HL-60 (cell line): ENCODE measurements around the gene KIAA1671.

ENCODE experiments used
- DNase-seq, 2 experiments: peaks; one replicate each; pipeline ENCODE4 v3.0.0-alpha.2; 2010 to 2020; ENCODE audit warnings: low read depth in 1 of 2, low spot score in 1 of 2
- H3K27ac ChIP-seq: fragments of 250-450 bp; sonication (Bioruptor Pico); replicated peaks from 2 replicates; pipeline ENCODE4 v1.5.1; 2020; ENCODE audit warnings: mild to moderate bottlenecking, moderate library complexity
- H3K27me3 ChIP-seq: fragments of 250-450 bp; sonication (Bioruptor Pico); 2 replicates; pipeline ENCODE4 v1.5.1; 2021; ENCODE audit warnings: mild to moderate bottlenecking, moderate library complexity; ENCODE audit not compliant: insufficient read depth, poor library complexity, severe bottlenecking
- H3K4me3 ChIP-seq: replicated peaks from 2 replicates; pipeline ENCODE4 v1.5.1; 2011; ENCODE audit warnings: mild to moderate bottlenecking, control low read depth, low read length; ENCODE audit not compliant: insufficient read depth
- CTCF ChIP-seq: IDR thresholded peaks from one replicate; pipeline ENCODE4 v1.5.1; 2011; ENCODE audit warnings: low read length, control low read depth, inconsistent platforms; ENCODE audit not compliant: insufficient read depth
- GABPA ChIP-seq: IDR thresholded peaks from 2 replicates; pipeline ENCODE4 v1.6.1; 2012; ENCODE audit warnings: low read depth
- POLR2AphosphoS5 ChIP-seq: IDR thresholded peaks from 2 replicates; pipeline ENCODE4 v1.6.1; 2012; ENCODE audit warnings: low read depth
- REST ChIP-seq: IDR thresholded peaks from 2 replicates; pipeline ENCODE4 v1.6.1; 2012; ENCODE audit warnings: low read depth; ENCODE audit not compliant: insufficient replicate concordance
- SPI1 ChIP-seq: IDR thresholded peaks from 2 replicates; pipeline ENCODE4 v1.6.1; 2012; ENCODE audit warnings: low read depth, mild to moderate bottlenecking, borderline replicate concordance

KIAA1671 gene

GRCh38 chr22:25099202-25099601, 146.7 kb downstream of the KIAA1671 start:
- TF ChIP-seq SPI1, result no peak
- no peak for TF ChIP-seq POLR2AphosphoS5
- TF ChIP-seq GABPA, result no peak
- no peak for TF ChIP-seq REST
- no peak for TF ChIP-seq CTCF
- H3K27ac ChIP-seq, result no peak overlapping the region
- DNase-seq, result no peak

DNA sequence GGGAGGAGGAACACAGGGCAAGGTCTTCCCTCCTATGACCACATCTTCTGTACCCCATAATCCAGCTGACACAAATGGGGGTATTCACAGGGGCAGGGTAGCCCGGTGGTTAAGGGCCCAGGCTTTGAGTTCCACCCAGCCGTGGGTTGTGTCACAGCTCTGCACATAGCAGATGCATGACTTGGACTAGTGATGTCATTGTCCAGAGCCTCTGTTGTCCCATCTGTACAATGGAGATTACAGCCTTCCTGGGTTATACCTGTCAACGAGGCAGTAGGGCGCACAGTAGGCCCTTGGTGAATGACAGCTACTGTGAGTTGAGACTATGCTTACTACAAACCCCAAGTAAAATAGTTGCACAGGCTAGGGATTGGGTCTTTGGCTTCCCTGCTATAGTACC, 147.9 kb downstream of the KIAA1671 start:
- no peak for DNase-seq
- no peak overlapping the region for H3K27ac ChIP-seq
- TF ChIP-seq CTCF (no peak), GABPA (no peak), SPI1 (no peak), POLR2AphosphoS5 (no peak), REST (no peak)
- H3K27me3 ChIP-seq, result no peaks in the 10 kb centered on the region
- H3K4me3 ChIP-seq, result no peak overlapping the region

More at GRCh38 chr22:25099202-25099601, 146.7 kb downstream of the KIAA1671 start:
- Histone ChIP-seq H3K27me3 (no peaks in the 10 kb centered on the region), H3K4me3 (no peak overlapping the region)

- H3K27me3 ChIP-seq, result no peaks in the 10 kb centered on the region
- DNase-seq, result no peak
- TF ChIP-seq CTCF (no peak), SPI1 (no peak), POLR2AphosphoS5 (no peak), GABPA (no peak), REST (no peak)
- H3K4me3 ChIP-seq, result no peak overlapping the region
- no peak overlapping the region for H3K27ac ChIP-seq
These were observed 148.4 kb downstream of the KIAA1671 start for GRCh38 chr22:25100948-25101347.
